IPS-15b (cell line): ENCODE measurements around the gene ULK2.

Experiments
- H3K27me3 ChIP-seq: one replicate; pipeline ENCODE4 v1.6.1; 2013; ENCODE audit warnings: low read length; ENCODE audit not compliant: control insufficient read depth, insufficient read depth
- H3K36me3 ChIP-seq: one replicate; pipeline ENCODE4 v1.6.1; 2013; ENCODE audit warnings: low read length; ENCODE audit not compliant: control insufficient read depth, insufficient read depth
- H3K4me1 ChIP-seq: one replicate; pipeline ENCODE4 v1.6.1; 2013; ENCODE audit warnings: mild to moderate bottlenecking, low read length; ENCODE audit not compliant: control insufficient read depth, insufficient read depth
- H3K4me3 ChIP-seq: one replicate; pipeline ENCODE4 v1.5.1; 2013; ENCODE audit warnings: low read depth, low read length
- H3K9ac ChIP-seq: one replicate; pipeline ENCODE4 v1.6.1; 2013; ENCODE audit warnings: low read depth, mild to moderate bottlenecking, low read length
- H3K9me3 ChIP-seq: one replicate; pipeline ENCODE4 v1.6.1; 2013; ENCODE audit warnings: mild to moderate bottlenecking, low read length; ENCODE audit not compliant: control insufficient read depth, insufficient read depth

Gene ULK2

DNA sequence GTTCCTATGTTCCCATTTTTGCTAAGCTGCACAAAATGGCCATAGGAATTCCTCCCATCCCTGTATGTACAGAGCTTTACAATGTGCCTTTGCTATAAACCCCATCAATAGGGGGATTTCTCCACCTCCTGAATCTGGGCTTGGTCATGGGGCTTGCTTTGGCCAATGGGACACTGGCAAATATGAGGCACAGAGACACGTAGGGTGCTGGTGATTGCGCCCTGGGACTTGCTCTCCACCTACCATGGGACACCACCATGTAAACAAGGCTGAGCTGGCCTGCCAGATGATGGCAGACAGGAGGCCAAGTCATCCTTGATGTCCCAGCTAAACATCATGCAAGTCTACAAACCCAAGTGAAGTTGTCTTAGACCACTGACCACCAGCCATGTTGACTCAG, 104.3 kb downstream of the ULK2 start:
- H3K27me3 ChIP-seq = no peaks in the 10 kb centered on the region
- H3K4me3 ChIP-seq = no peak overlapping the region
- no peaks in the 10 kb centered on the region for H3K36me3 ChIP-seq
- H3K9ac ChIP-seq = no peak overlapping the region
- peaks cover 2% of the 10 kb centered on the region for H3K4me1 ChIP-seq
- H3K9me3 ChIP-seq = no peaks in the 10 kb centered on the region

- H3K36me3 ChIP-seq = no peaks in the 10 kb centered on the region
- H3K4me1 ChIP-seq = peaks cover 2% of the 10 kb centered on the region
- H3K27me3 ChIP-seq = no peaks in the 10 kb centered on the region
- no peak overlapping the region for H3K4me3 ChIP-seq
- H3K9me3 ChIP-seq = no peaks in the 10 kb centered on the region
- no peak overlapping the region for H3K9ac ChIP-seq
Measured at GRCh38 chr17:19762515-19762961, 105.2 kb downstream of the ULK2 start.

DNA sequence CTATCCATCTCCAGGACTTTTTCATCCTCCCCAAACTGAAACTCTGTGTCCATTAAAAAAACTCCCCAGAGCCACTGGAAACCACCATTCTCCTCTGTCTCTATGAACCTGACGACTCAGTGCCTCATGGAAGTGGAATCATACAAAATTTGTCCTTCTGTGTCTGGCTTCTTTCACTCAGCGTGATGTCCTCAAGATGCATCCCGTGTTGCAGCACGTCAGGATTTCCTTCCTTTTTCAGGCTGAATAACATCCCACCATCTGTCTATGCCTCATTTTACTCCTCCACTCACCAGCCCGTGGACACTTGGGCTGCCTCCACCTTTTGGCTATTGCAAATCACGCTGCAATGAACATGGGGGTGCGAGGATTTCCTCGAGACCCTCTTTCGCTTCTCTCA, 107.0 kb downstream of the ULK2 start:
- Histone ChIP-seq H3K36me3 (no peaks in the 10 kb centered on the region), H3K9ac (no peak overlapping the region), H3K4me1 (no peaks in the 10 kb centered on the region), H3K27me3 (no peaks in the 10 kb centered on the region), H3K9me3 (no peaks in the 10 kb centered on the region), H3K4me3 (no peak overlapping the region)

GRCh38 chr17:19759568-19760549, 107.9 kb downstream of the ULK2 start:
- no peak overlapping the region for H3K4me3 ChIP-seq

DNA sequence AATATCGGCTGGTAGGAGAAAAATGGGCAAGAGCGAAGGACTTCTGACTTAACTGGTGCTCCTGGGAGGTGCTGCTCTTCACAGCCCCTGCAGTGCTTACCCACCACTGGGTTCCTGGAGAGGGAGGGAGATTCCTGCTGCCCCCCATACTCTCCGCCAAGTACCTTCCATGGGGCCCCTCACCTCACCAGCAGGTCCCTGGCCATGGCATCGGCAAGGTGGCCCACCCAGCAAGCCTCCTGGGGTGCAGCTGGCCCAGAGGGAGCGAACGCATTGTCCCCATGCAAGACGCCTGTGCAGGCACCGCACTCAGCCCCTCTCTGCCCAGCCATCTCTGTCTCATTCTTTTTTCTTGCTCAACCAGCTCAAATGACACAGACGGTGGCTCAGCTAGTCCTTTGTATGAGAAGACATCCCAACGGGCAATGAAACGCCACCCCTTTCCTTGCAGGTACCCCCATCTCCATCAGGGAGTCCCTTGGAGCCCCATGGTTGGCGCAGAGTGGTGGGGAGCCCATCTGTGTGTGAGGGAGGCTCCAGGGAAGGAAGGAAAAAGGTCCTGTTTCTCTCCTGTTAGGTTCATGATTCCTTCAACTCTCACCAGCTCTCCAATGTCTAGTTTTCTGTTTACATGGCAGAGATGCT, 110.1 kb downstream of the ULK2 start:
- no peaks in the 10 kb centered on the region for H3K4me1 ChIP-seq
- no peak overlapping the region for H3K4me3 ChIP-seq
- H3K36me3 ChIP-seq = no peaks in the 10 kb centered on the region
- H3K27me3 ChIP-seq = no peaks in the 10 kb centered on the region
- H3K9me3 ChIP-seq = no peaks in the 10 kb centered on the region
- H3K9ac ChIP-seq = no peak overlapping the region

More at GRCh38 chr17:19759568-19760549, 107.9 kb downstream of the ULK2 start:
- Histone ChIP-seq H3K36me3 (no peaks in the 10 kb centered on the region), H3K4me1 (no peaks in the 10 kb centered on the region), H3K9ac (no peak overlapping the region), H3K27me3 (no peaks in the 10 kb centered on the region), H3K9me3 (no peaks in the 10 kb centered on the region)

DNA sequence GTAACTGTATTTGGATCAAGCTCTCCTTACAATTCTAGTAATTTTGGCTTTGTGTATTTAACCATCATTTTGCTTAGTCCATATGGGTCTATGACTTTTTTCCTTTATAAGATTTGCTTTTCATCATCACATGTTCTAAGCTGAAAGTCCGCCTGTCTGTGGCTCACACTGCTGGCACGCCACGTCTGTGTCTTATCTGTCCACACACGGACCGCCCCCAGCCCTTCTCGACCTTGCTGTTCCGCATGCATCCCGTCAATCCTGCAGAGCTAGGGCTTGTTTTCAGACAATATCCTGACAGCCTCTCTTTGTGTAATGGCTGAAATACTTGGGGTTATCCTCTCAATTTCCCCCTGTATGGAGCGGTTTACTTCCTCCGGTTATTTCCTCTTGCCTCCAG, 111.2 kb downstream of the ULK2 start:
- H3K9ac ChIP-seq = no peak overlapping the region
- H3K4me3 ChIP-seq = no peak overlapping the region
- H3K9me3 ChIP-seq = no peaks in the 10 kb centered on the region
- H3K4me1 ChIP-seq = no peaks in the 10 kb centered on the region
- H3K27me3 ChIP-seq = no peaks in the 10 kb centered on the region
- H3K36me3 ChIP-seq = no peaks in the 10 kb centered on the region

- no peaks in the 10 kb centered on the region for H3K36me3 ChIP-seq
- H3K27me3 ChIP-seq = no peaks in the 10 kb centered on the region
- no peaks in the 10 kb centered on the region for H3K4me1 ChIP-seq
- no peaks in the 10 kb centered on the region for H3K9me3 ChIP-seq
- H3K9ac ChIP-seq = no peak overlapping the region
- no peak overlapping the region for H3K4me3 ChIP-seq
Measured at GRCh38 chr17:19755821-19756510, 111.8 kb downstream of the ULK2 start.

- H3K27me3 ChIP-seq = no peaks in the 10 kb centered on the region
- no peaks in the 10 kb centered on the region for H3K4me1 ChIP-seq
- no peak overlapping the region for H3K9ac ChIP-seq
- H3K9me3 ChIP-seq = no peaks in the 10 kb centered on the region
- no peaks in the 10 kb centered on the region for H3K36me3 ChIP-seq
- H3K4me3 ChIP-seq = no peak overlapping the region
Measured at GRCh38 chr17:19755392-19755791, 112.3 kb downstream of the ULK2 start.

GRCh38 chr17:19753661-19754463, 113.9 kb downstream of the ULK2 start:
- Histone ChIP-seq H3K4me1 (peaks cover 2% of the 10 kb centered on the region), H3K9me3 (no peaks in the 10 kb centered on the region), H3K36me3 (no peaks in the 10 kb centered on the region), H3K4me3 (no peak overlapping the region), H3K9ac (no peak overlapping the region), H3K27me3 (no peaks in the 10 kb centered on the region)

DNA sequence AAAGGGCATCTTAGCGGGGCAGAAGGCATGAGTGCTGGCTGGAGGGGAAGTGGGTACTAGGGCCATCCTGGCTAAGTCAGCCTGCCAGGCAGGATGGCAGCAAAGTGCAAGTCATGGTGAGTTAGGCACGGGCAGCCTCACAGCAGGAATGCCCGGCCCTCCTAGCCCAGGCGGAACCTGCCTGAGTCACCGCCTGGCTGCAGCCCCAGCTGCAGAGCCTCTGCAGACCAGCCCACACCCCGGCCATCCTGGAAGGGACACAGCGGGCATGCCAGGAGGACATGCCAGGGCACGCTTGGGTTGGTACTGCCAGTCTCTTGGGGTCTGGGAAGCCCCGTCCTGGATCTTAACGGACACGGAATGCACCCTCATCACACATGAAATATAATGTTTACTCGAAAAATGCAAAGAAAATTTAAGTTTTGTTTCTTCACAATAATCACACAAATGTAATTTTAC, 114.7 kb downstream of the ULK2 start:
- Histone ChIP-seq H3K27me3 (no peaks in the 10 kb centered on the region), H3K9ac (no peak overlapping the region), H3K36me3 (no peaks in the 10 kb centered on the region), H3K9me3 (no peaks in the 10 kb centered on the region), H3K4me3 (no peak overlapping the region), H3K4me1 (peaks cover 2% of the 10 kb centered on the region)
